ENCODE results near the gene SAMD7.
A peak's percentile ranks its signal among the peaks of the same experiment; 100 is the strongest.

Gene SAMD7

GRCh38 chr3:169911272-169911671 lies at the start of gene SAMD7:
TSS of gene SAMD7 (plus strand) at chr3:169911572. CDS start at chr3:169919499, 7,927 bp downstream.
- DNase-seq (ENCODE audit: low read depth), result no peak

DNA sequence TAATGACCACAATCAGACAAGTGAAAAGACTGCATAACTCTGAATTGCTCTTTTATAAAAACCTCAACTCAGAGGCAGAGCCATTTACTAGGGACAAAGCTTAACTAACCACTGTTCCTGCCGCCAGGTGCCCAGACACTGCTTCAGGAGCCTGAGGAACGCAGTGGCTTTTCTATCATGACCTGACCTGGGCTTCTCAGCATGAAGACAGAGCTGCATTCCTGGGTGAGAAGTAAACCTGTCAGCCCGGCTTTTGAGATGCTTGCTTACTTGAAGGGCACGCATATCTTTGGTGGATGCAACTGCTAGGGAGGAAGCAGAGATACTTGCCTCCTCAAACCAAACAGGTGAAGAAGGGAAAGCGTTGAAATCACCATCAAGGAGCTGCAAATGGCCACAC lies 49.5 kb upstream of the SAMD7 start:
- no peak for DNase-seq (ENCODE audit: low read depth)

- DNase-seq (ENCODE audit: low read depth), result peak; percentile 30
These were observed 47.9 kb upstream of the SAMD7 start for GRCh38 chr3:169863458-169863899.

DNA sequence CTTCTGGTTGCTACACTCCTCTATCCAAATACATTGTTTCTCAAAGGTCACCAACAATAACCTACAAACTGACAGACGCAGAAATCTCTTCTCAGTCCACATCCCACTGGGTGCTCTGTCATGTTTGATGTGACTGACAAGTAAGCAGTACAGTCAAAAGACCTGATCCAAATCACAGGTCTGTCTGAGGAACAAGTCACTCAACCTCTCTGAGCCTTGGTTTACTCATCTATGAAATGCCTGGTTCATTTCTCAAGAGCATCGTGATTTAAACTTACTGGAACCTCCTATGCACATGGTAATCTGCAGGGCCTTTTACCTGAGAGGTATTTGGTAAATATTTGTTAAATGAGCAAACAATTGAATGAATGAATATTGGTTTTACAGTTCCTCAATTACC lies 47.1 kb upstream of the SAMD7 start:
- no peak for DNase-seq (ENCODE audit: low read depth)

DNA sequence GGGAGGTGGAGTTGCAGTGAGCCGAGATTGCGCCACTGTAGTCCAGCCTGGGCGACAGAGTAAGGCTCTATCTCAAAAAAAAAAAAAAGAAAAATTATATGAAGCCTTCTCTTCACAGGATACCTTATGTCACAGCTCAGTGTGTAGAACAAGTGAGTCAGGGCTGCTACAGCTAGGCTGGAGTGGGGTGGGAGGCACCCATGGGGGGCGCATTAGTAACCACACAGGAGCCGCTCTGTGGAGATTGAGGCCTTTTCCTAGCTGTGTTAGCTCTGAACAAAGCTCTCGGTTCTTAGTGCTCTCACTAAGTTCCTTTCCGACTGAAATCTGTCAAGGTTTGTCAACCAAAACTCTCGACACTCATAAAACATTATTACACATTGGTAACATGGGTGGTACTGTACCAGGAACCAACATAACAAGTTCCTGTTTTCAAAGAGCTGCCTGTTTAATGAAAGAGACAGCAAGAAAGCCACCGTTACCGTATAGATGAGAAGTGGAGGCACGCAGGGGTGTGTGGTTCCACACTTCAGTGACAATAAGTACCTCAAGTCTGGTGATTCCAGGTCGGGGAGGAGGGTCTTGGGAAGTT lies 46.1 kb upstream of the SAMD7 start:
- peak; percentile 3 for DNase-seq (ENCODE audit: low read depth)

DNA sequence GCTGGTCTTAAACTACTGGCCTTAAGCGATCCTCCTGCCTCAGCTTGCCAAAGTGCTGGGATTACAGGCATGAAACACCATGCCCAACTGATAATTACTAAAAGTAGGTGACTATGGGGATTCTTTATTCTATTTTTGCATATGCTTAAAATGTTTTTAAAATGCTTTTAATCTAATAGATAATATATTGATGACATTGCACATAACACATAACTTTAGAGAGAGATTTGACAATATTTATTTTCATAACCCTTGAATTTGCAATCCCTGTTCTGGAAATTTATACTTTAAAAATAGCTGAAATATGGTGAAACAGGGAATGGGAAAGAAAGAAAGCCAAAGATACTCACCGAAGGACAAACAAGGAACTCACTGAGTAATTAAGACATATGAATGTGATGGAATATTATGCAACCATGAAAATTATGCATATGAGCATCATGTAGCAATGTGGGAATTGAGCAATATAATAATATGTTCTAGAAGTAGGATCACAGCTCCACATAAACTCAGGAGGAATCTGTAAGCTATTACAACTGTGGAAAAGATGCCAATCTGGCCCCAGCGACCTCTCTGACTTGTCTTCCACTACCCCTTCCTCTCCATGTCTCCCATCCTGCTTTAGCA lies 43.7 kb upstream of the SAMD7 start:
- no peak for DNase-seq (ENCODE audit: low read depth)

GRCh38 chr3:169868369-169868768 lies 43.0 kb upstream of the SAMD7 start:
- DNase-seq (ENCODE audit: low read depth), result no peak

GRCh38 chr3:169869484-169870220 lies 41.7 kb upstream of the SAMD7 start, which contains the start of gene LRRC31:
TSS of gene LRRC31 (minus strand) at chr3:169869935. CDS start at chr3:169869807, 128 bp downstream.
- DNase-seq (ENCODE audit: low read depth), result no peak

- DNase-seq (ENCODE audit: low read depth), result no peak
These were observed 40.1 kb upstream of the SAMD7 start for GRCh38 chr3:169871129-169871886.

DNA sequence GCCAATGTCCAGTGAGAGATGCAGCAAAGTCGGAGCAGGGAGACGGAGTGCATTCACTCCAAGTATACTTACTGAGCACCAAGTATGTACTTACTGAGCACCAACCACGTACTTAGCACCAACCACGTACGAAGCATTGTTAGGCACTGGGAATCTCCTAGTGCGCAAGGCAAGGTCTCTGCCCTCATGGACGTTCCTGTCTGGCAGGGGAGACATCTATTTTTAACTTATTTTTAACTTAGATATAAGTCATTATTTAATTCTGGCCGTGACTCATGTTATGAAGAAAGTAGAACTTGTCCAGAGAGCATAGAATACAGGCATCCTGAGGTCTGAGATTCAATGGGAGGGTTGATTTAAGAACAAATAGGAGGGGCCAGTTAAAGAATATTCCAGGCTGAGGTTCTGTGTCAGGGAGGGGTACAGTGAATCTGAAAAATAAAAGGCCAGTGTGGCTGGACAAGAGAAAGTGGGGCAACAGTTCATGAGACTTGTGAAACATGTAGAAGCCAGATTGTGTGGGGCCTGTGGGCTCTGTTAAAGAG lies 32.3 kb upstream of the SAMD7 start:
- DNase-seq (ENCODE audit: low read depth), result no peak

- DNase-seq (ENCODE audit: low read depth), result no peak
These were observed 31.4 kb upstream of the SAMD7 start for GRCh38 chr3:169879845-169880575.

DNA sequence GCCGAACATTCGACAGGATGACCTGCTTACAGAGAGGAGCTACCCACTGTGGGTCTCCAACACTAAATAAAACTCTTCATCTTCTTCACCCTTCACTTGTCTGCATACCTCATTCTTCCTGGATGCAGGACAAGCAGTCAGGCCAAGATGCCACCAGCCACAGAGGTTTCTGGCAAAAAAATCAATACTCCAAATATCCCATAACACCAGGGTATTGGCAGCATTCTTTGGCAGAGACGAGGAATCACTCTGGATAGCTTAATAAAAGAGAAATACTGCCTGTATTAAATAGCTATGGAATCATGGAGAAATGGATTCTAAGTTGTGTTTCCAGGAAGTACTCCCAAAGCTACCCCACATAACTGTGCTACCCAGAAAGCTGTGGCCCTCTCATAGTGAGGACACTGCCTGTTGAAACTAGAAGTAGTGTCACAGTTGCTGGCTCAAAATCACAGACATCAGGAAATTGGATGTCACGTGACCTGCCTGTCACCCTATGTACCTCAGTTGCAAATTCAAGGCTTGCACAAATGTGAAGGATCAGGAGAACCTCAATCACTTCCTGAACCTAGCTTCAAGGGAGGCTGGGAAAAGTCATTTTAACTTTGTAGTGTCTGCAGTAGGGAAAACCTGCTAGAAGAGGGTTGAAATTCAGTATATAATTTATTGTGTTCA lies 30.7 kb upstream of the SAMD7 start:
- no peak for DNase-seq (ENCODE audit: low read depth)

- no peak for DNase-seq (ENCODE audit: low read depth)
These were observed 24.7 kb upstream of the SAMD7 start for GRCh38 chr3:169886671-169887070.

DNA sequence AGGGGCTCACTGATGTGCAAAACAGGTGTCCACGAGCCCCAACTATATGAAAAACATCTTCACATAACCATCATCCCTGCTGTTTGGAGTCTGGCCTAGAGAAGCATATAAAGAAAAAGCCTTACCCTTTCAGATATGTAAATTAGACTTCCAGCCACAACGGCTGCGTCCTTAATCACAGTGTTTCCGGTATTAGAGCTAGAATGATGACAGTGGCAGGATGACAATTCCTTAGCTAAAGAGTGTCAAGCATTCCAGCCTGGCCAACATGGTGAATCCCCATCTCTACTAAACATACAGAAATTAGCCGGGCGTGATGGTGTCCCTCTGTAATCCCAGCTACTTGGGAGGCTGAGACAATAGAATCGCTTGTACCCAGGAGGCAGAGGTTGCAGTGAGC lies 19.5 kb upstream of the SAMD7 start:
- no peak for DNase-seq (ENCODE audit: low read depth)

GRCh38 chr3:169894110-169894509 lies 17.3 kb upstream of the SAMD7 start:
- no peak for DNase-seq (ENCODE audit: low read depth)

DNA sequence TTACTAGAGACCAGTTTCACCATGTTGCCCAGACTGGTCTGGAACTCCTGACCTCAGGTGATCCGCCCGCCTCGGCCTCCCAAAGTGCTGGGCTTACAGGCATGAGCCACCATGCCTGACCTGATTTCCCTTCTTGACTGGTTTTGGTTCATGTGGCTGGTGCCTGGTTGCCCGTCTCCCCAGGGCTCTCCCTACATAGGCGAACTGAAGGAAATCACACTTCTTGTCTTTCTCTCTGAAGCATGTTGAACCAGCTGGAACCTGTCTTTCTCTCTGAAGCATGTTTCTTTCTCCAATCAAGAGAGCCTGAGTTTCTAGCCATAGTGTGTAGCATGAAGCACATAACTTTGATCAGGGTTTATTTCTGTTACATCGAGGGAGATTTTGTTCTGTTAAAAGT lies 16.3 kb upstream of the SAMD7 start:
- DNase-seq (ENCODE audit: low read depth), result no peak

GRCh38 chr3:169897284-169897683 lies 14.1 kb upstream of the SAMD7 start:
- DNase-seq (ENCODE audit: low read depth), result no peak

GRCh38 chr3:169901453-169901852 lies 9.9 kb upstream of the SAMD7 start:
- no peak for DNase-seq (ENCODE audit: low read depth)

GRCh38 chr3:169905404-169905803 lies 6.0 kb upstream of the SAMD7 start:
- DNase-seq (ENCODE audit: low read depth), result no peak

DNA sequence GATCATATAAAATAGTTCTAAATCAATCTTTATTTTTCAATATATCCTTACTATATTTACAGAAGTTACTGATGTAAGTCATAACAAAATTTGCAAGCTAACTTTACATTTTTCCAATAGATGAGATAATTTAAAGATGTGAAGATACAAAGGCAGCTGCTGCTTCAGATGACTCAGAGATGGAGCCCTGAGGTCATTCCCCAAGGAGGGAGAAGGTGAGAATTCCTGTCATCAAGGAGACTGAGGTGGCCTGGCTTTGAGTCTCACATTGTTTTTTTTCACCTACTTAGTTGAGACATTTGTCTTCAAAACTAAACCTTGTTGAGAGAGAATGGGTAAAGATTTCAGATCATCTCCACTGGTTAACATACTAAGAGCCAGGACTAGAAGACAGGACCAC lies 3.9 kb upstream of the SAMD7 start:
- no peak for DNase-seq (ENCODE audit: low read depth)

GRCh38 chr3:169907944-169908343 lies 3.4 kb upstream of the SAMD7 start:
- DNase-seq (ENCODE audit: low read depth), result no peak

Data from stimulated activated CD8-positive, alpha-beta memory T cell treated with anti-CD3 and anti-CD28 coated beads, Interleukin-4, amount 100 ng/mL, for 24 hours (primary cell).